ENCODE measurements around the gene ZNF415.
A peak's percentile ranks its signal among the peaks of the same experiment; 100 is the strongest.
"Not testable (repeated sequence)": the region's sequence is repeated elsewhere in the genome, so short reads cannot be mapped to it uniquely, and the experiment has no call there.

Gene ZNF415

GRCh38 chr19:53102756-53103233, 29.9 kb downstream of the ZNF415 start:
- DNase-seq (ENCODE audit: low read depth, low spot score), result no peak
- H3K9me3 ChIP-seq (ENCODE audit: insufficient read depth, low read length), result no peaks in the 10 kb centered on the region
- no peaks in the 10 kb centered on the region for H3K4me1 ChIP-seq (ENCODE audit: insufficient read depth, insufficient read length)
- peaks cover 26% of the 10 kb centered on the region for H3K36me3 ChIP-seq (ENCODE audit: insufficient read depth, insufficient read length, low read length)
- no peaks in the 10 kb centered on the region for H3K27me3 ChIP-seq (ENCODE audit: insufficient read depth, insufficient read length)
- no peak for TF ChIP-seq ZNF274 (IDR thresholded peaks at IDR 0.05; ENCODE audit: low read depth, low read length)
- no peak for TF ChIP-seq SUZ12 (IDR thresholded peaks at IDR 0.05; ENCODE audit: extremely low read depth, insufficient read depth, insufficient read length)
- TF ChIP-seq YY1 (IDR thresholded peaks at IDR 0.05; ENCODE audit: insufficient read depth, insufficient read length), result no peak
- peak overlapping the region; percentile 95 for H3K4me3 ChIP-seq (ENCODE audit: insufficient read length, low read depth)
- peak overlapping the region; percentile 95 for H3K9ac ChIP-seq (ENCODE audit: insufficient read length, low read depth)

- Histone ChIP-seq H3K27me3 (ENCODE audit: insufficient read depth, insufficient read length) (no peaks in the 10 kb centered on the region), H3K4me3 (ENCODE audit: insufficient read length, low read depth) (peak overlapping the region; percentile 95), H3K36me3 (ENCODE audit: insufficient read depth, insufficient read length, low read length) (peaks cover 24% of the 10 kb centered on the region), H3K4me1 (ENCODE audit: insufficient read depth, insufficient read length) (no peaks in the 10 kb centered on the region), H3K9me3 (ENCODE audit: insufficient read depth, low read length) (no peaks in the 10 kb centered on the region), H3K9ac (ENCODE audit: insufficient read length, low read depth) (peak overlapping the region; percentile 95)
- DNase-seq (ENCODE audit: low read depth, low spot score), result no peak
- TF ChIP-seq YY1 (IDR thresholded peaks at IDR 0.05; ENCODE audit: insufficient read depth, insufficient read length) (no peak), SUZ12 (IDR thresholded peaks at IDR 0.05; ENCODE audit: extremely low read depth, insufficient read depth, insufficient read length) (no peak), ZNF274 (IDR thresholded peaks at IDR 0.05; ENCODE audit: low read depth, low read length) (no peak)
These were observed 30.4 kb downstream of the ZNF415 start for GRCh38 chr19:53102206-53102755.

GRCh38 chr19:53101518-53101917, 31.2 kb downstream of the ZNF415 start:
- DNase-seq (ENCODE audit: low read depth, low spot score), result no peak

GRCh38 chr19:53098570-53098969, 34.1 kb downstream of the ZNF415 start:
- not testable (repeated sequence) for H3K4me3 ChIP-seq (ENCODE audit: insufficient read length, low read depth); H3K4me1 ChIP-seq (ENCODE audit: insufficient read depth, insufficient read length); DNase-seq (ENCODE audit: low read depth, low spot score); H3K27me3 ChIP-seq (ENCODE audit: insufficient read depth, insufficient read length); H3K9ac ChIP-seq (ENCODE audit: insufficient read length, low read depth); H3K9me3 ChIP-seq (ENCODE audit: insufficient read depth, low read length)
- H3K36me3 ChIP-seq (ENCODE audit: insufficient read depth, insufficient read length, low read length), result peaks cover 29% of the 10 kb centered on the region

More at GRCh38 chr19:53101518-53101917, 31.2 kb downstream of the ZNF415 start:
- Histone ChIP-seq H3K36me3 (ENCODE audit: insufficient read depth, insufficient read length, low read length) (peaks cover 24% of the 10 kb centered on the region), H3K4me1 (ENCODE audit: insufficient read depth, insufficient read length) (no peaks in the 10 kb centered on the region), H3K9me3 (ENCODE audit: insufficient read depth, low read length) (no peaks in the 10 kb centered on the region), H3K27me3 (ENCODE audit: insufficient read depth, insufficient read length) (no peaks in the 10 kb centered on the region), H3K9ac (ENCODE audit: insufficient read length, low read depth) (no peak overlapping the region), H3K4me3 (ENCODE audit: insufficient read length, low read depth) (no peak overlapping the region)
- TF ChIP-seq ZNF274 (IDR thresholded peaks at IDR 0.05; ENCODE audit: low read depth, low read length) (no peak), YY1 (IDR thresholded peaks at IDR 0.05; ENCODE audit: insufficient read depth, insufficient read length) (no peak), SUZ12 (IDR thresholded peaks at IDR 0.05; ENCODE audit: extremely low read depth, insufficient read depth, insufficient read length) (no peak)

- not testable (repeated sequence) for H3K27me3 ChIP-seq (ENCODE audit: insufficient read depth, insufficient read length)
These were observed 35.6 kb downstream of the ZNF415 start for GRCh38 chr19:53096982-53097690.

GRCh38 chr19:53096579-53096978, 36.1 kb downstream of the ZNF415 start:
- H3K9ac ChIP-seq (ENCODE audit: insufficient read length, low read depth); H3K9me3 ChIP-seq (ENCODE audit: insufficient read depth, low read length); H3K4me3 ChIP-seq (ENCODE audit: insufficient read length, low read depth); DNase-seq (ENCODE audit: low read depth, low spot score); H3K4me1 ChIP-seq (ENCODE audit: insufficient read depth, insufficient read length); H3K27me3 ChIP-seq (ENCODE audit: insufficient read depth, insufficient read length): not testable (repeated sequence)
- peaks cover 29% of the 10 kb centered on the region for H3K36me3 ChIP-seq (ENCODE audit: insufficient read depth, insufficient read length, low read length)

More at GRCh38 chr19:53096982-53097690, 35.6 kb downstream of the ZNF415 start:
- not testable (repeated sequence) for DNase-seq (ENCODE audit: low read depth, low spot score); H3K9me3 ChIP-seq (ENCODE audit: insufficient read depth, low read length); H3K4me1 ChIP-seq (ENCODE audit: insufficient read depth, insufficient read length); H3K9ac ChIP-seq (ENCODE audit: insufficient read length, low read depth); H3K4me3 ChIP-seq (ENCODE audit: insufficient read length, low read depth)
- H3K36me3 ChIP-seq (ENCODE audit: insufficient read depth, insufficient read length, low read length), result peaks cover 29% of the 10 kb centered on the region

GRCh38 chr19:53094754-53095575, 37.7 kb downstream of the ZNF415 start:
- Histone ChIP-seq H3K36me3 (ENCODE audit: insufficient read depth, insufficient read length, low read length) (peaks cover 37% of the 10 kb centered on the region), H3K4me1 (ENCODE audit: insufficient read depth, insufficient read length) (no peaks in the 10 kb centered on the region), H3K9ac (ENCODE audit: insufficient read length, low read depth) (no peak overlapping the region), H3K27me3 (ENCODE audit: insufficient read depth, insufficient read length) (no peaks in the 10 kb centered on the region), H3K9me3 (ENCODE audit: insufficient read depth, low read length) (no peaks in the 10 kb centered on the region), H3K4me3 (ENCODE audit: insufficient read length, low read depth) (no peak overlapping the region)
- TF ChIP-seq ZNF274 (IDR thresholded peaks at IDR 0.05; ENCODE audit: low read depth, low read length) (no peak), SUZ12 (IDR thresholded peaks at IDR 0.05; ENCODE audit: extremely low read depth, insufficient read depth, insufficient read length) (no peak), YY1 (IDR thresholded peaks at IDR 0.05; ENCODE audit: insufficient read depth, insufficient read length) (no peak)
- no peak for DNase-seq (ENCODE audit: low read depth, low spot score)
